Subcutaneous adipose tissue (tissue), 4 donors: ENCODE data around the gene ZMIZ1. TPM values are rescaled to one million over a fixed set of nuclear protein-coding genes. Genes with fewer than 3 reads are reported as not detected.

Experiments
- CTCF ChIP-seq: fragments of 450-650 bp; IDR thresholded peaks from one replicate; pipeline ENCODE4 v1.5.1; 2016; ENCODE audit warnings: low read depth, mild to moderate bottlenecking, control low read depth, antibody characterized with exemption, moderate library complexity
- total RNA-seq, 4 donors: library from RNA; depleted of rRNA; stranded (reverse); fragments of >200 nt; gene quantifications; one replicate each; pipeline ENCODE4 v1.1.0, GENCODE V29; 2016

ZMIZ1 gene
- total RNA-seq, 4 donors from 2014 or later: 38.1 to 70.6 (median 51.4) TPM

- no peak for TF ChIP-seq CTCF
Measured at GRCh38 chr10:79335470-79336235, 266.9 kb downstream of the ZMIZ1 start.

DNA sequence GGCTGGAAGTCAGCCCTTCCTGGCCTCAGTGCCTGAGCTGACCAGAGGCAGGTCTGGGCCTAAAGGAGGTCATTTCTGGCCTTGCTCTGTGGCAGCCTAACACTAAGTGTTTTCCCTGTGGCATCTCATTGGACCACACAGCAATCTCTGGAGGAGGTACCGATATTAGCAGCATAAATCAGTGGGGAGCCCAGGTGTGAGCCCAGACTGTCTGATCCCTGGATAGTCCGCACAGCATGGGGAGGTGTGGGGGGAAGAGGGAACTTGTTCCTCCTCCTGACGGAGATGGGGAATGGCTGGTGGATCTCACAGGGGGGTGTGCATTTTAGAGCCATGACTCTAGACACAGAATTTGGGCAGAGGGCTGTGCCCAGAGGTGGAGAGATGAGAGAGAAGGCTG is 267.5 kb downstream of the ZMIZ1 start:
- no peak for TF ChIP-seq CTCF

DNA sequence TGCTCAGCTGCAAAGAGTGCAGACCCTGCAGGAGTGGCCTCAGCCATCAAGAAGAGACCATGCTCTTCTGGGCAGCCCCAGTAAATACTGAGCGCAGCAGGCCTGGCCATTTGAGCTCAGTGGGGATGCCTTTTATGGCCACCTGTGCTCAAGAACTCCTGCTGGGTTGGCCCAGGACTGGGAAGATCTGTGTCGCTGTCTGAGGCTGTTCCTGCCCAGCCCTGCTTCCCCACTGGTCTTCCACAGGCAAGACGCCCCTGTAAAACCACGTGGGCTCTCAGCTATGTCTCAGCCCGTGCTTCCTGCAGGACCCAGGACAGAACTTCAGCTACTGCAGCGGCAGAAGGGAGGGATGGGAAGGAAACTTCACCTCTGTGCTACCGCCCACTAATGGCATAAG is 268.0 kb downstream of the ZMIZ1 start:
- no peak for TF ChIP-seq CTCF

GRCh38 chr10:79339266-79339665 is 270.5 kb downstream of the ZMIZ1 start:
- no peak for TF ChIP-seq CTCF

- TF ChIP-seq CTCF: no peak
Measured at GRCh38 chr10:79340646-79341244, 272.0 kb downstream of the ZMIZ1 start.

DNA sequence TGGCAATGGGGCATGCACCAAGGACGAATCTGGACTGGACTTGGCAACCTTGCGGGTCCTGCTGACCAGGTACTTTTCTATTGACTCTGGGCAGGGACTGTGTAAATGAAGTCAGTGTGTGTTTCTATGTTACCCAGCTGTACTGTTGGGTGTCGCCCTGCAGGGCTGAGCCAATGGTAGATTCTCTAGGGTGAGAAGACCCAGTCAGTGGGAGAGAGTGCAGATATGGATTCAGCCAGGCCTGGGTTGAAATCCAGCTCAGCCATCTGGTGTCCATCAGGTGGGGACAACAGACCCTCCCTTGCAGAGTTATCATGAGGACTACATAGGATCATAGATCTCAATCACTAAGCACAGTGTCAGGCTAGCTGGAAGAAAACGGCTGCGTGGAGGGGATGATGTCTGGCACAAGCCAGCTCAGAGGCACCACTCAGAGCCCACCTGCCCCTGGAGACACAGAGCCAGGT is 273.6 kb downstream of the ZMIZ1 start:
- no peak for TF ChIP-seq CTCF

GRCh38 chr10:79342811-79343561 is 274.2 kb downstream of the ZMIZ1 start:
- TF ChIP-seq CTCF: no peak
